ENCODE data around the gene AQP1. TPM values are rescaled to one million over a fixed set of nuclear protein-coding genes. Genes with fewer than 3 reads are reported as not detected.

Gene AQP1
- total RNA-seq, 4 donors from 2014 or later, result 21.3 to 98.3 (median 28.4) TPM

- H3K27me3 ChIP-seq, result no peaks in the 10 kb centered on the region
- H3K27ac ChIP-seq, result no peak overlapping the region
- no peak overlapping the region for H3K4me3 ChIP-seq
- no peaks in the 10 kb centered on the region for H3K9me3 ChIP-seq
- peaks cover 2 to 21% (median 18%) of the 10 kb centered on the region in 4 donors for H3K4me1 ChIP-seq
- intact Hi-C loops (cut with DNase I; ENCODE audit: low total_unique reads), result no loop called here
- no peaks in the 10 kb centered on the region for H3K36me3 ChIP-seq
- no peak for TF ChIP-seq CTCF (IDR thresholded peaks at IDR 0.05)
- no peak for TF ChIP-seq POLR2AphosphoS5 (IDR thresholded peaks at IDR 0.05)
- TF ChIP-seq EP300 (IDR thresholded peaks at IDR 0.05; ENCODE audit: low read depth), result no peak
- TF ChIP-seq POLR2A (IDR thresholded peaks at IDR 0.05), result no peak
- in situ Hi-C loops (cut with MboI; ENCODE audit: low pct_ligation_motif_present in 1 of 4, low pct_unique_long_range_greater_than_20kb in 1 of 4, low sequenced_read_pairs in 3 of 4), result no loop called here
- WGBS, 2 donors (ENCODE audit: low coverage in 1 of 2), result 40 to 62% methylated on average over 1 to 6 of the region's 6 CpGs
- DNase-seq, result no peak
These were observed 20.9 kb downstream of the AQP1 start for GRCh38 chr7:30932562-30932961.

- Histone ChIP-seq H3K27me3 (no peaks in the 10 kb centered on the region), H3K9me3 (no peaks in the 10 kb centered on the region), H3K36me3 (no peaks in the 10 kb centered on the region), H3K4me3 (no peak overlapping the region), H3K27ac (no peak overlapping the region), H3K4me1 (peaks cover 2 to 26% (median 24%) of the 10 kb centered on the region in 4 donors)
- no peak for TF ChIP-seq POLR2A (IDR thresholded peaks at IDR 0.05)
- no peak for TF ChIP-seq EP300 (IDR thresholded peaks at IDR 0.05; ENCODE audit: low read depth)
- no peak for TF ChIP-seq POLR2AphosphoS5 (IDR thresholded peaks at IDR 0.05)
- TF ChIP-seq CTCF (IDR thresholded peaks at IDR 0.05), result no peak
- intact Hi-C loops (cut with DNase I; ENCODE audit: low total_unique reads) (no loop called here), in situ Hi-C loops (cut with MboI; ENCODE audit: low pct_ligation_motif_present in 1 of 4, low pct_unique_long_range_greater_than_20kb in 1 of 4, low sequenced_read_pairs in 3 of 4) (no loop called here)
- DNase-seq, result no peak
- WGBS, 2 donors (ENCODE audit: low coverage in 1 of 2), result 84 to 86% methylated on average over 6 to 24 of the region's 26 CpGs
These were observed 21.7 kb downstream of the AQP1 start for GRCh38 chr7:30933124-30933974.

- no peak overlapping the region for H3K27ac ChIP-seq
- no peaks in the 10 kb centered on the region for H3K27me3 ChIP-seq
- in situ Hi-C loops (cut with MboI; ENCODE audit: low pct_ligation_motif_present in 1 of 4, low pct_unique_long_range_greater_than_20kb in 1 of 4, low sequenced_read_pairs in 3 of 4), result no loop called here
- intact Hi-C loops (cut with DNase I; ENCODE audit: low total_unique reads), result no loop called here
- H3K4me3 ChIP-seq, result no peak overlapping the region
- DNase-seq, result no peak
- no peaks in the 10 kb centered on the region for H3K9me3 ChIP-seq
- WGBS, 2 donors (ENCODE audit: low coverage in 1 of 2), result 88% methylated on average over 5 of the region's 5 CpGs; no CpG with 5 or more reads in 1 of the 2 donors
- peaks cover 2 to 32% (median 27%) of the 10 kb centered on the region in 4 donors for H3K4me1 ChIP-seq
- TF ChIP-seq POLR2AphosphoS5 (IDR thresholded peaks at IDR 0.05), result no peak
- no peak for TF ChIP-seq CTCF (IDR thresholded peaks at IDR 0.05)
- no peak for TF ChIP-seq POLR2A (IDR thresholded peaks at IDR 0.05)
- TF ChIP-seq EP300 (IDR thresholded peaks at IDR 0.05; ENCODE audit: low read depth), result no peak
- no peaks in the 10 kb centered on the region for H3K36me3 ChIP-seq
These were observed 22.6 kb downstream of the AQP1 start for GRCh38 chr7:30934225-30934624.

GRCh38 chr7:30934732-30935568 lies 23.3 kb downstream of the AQP1 start:
- Histone ChIP-seq H3K4me3 (no peak overlapping the region), H3K36me3 (no peaks in the 10 kb centered on the region), H3K9me3 (no peaks in the 10 kb centered on the region), H3K4me1 (peaks cover 2 to 32% (median 27%) of the 10 kb centered on the region in 4 donors), H3K27me3 (peaks cover 3% of the 10 kb centered on the region), H3K27ac (peak overlapping the region in 2 of 4 donors; percentile 78 to 82)
- DNase-seq, result no peak
- TF ChIP-seq POLR2A (IDR thresholded peaks at IDR 0.05), result no peak
- intact Hi-C loops (cut with DNase I; ENCODE audit: low total_unique reads), result no loop called here
- in situ Hi-C loops (cut with MboI; ENCODE audit: low pct_ligation_motif_present in 1 of 4, low pct_unique_long_range_greater_than_20kb in 1 of 4, low sequenced_read_pairs in 3 of 4), result no loop called here
- 71 to 100% methylated on average over 2 to 6 of the region's 6 CpGs for WGBS, 2 donors (ENCODE audit: low coverage in 1 of 2)
